HepG2 (cell line): ENCODE data around the gene CSNK1D. TPM values are rescaled to one million over a fixed set of nuclear protein-coding genes. Genes with fewer than 3 reads are reported as not detected.

ENCODE experiments used
- CC2D1A ChIP-seq: sonication (generic); formaldehyde crosslinking; IDR thresholded peaks from 2 replicates; pipeline ENCODE4 v1.8.1; 2023; ENCODE audit warnings: mild to moderate bottlenecking, missing genetic modification reagents
- ELK4 ChIP-seq: sonication (generic); formaldehyde crosslinking; IDR thresholded peaks from 2 replicates; pipeline ENCODE4 v1.9.0; 2021; ENCODE audit warnings: missing genetic modification reagents, borderline replicate concordance
- ERF ChIP-seq: IDR thresholded peaks from 2 replicates; pipeline ENCODE4 v1.6.1; 2018; ENCODE audit warnings: missing biosample characterization, missing genetic modification reagents
- HNRNPH1 ChIP-seq: fragments of 200-400 bp; formaldehyde crosslinking; optimal IDR thresholded peaks from 2 replicates; pipeline ENCODE3; 2017; ENCODE audit warnings: mild to moderate bottlenecking, low read depth, low read length
- ISX ChIP-seq: sonication (generic); formaldehyde crosslinking; conservative IDR thresholded peaks from 2 replicates; pipeline ENCODE4 v1.5.0; 2020; ENCODE audit warnings: missing genetic modification reagents
- JARID2 ChIP-seq: sonication (generic); formaldehyde crosslinking; IDR thresholded peaks from 2 replicates; pipeline ENCODE4 v1.8.1; 2023; ENCODE audit warnings: missing genetic modification reagents, inconsistent platforms; ENCODE audit not compliant: insufficient replicate concordance
- MTA3 ChIP-seq: sonication (generic); formaldehyde crosslinking; IDR thresholded peaks from 2 replicates; pipeline ENCODE4 v1.4.0; 2020; ENCODE audit warnings: missing genetic modification reagents
- MTF1 ChIP-seq: sonication (generic); formaldehyde crosslinking; IDR thresholded peaks from 2 replicates; pipeline ENCODE4 v1.5.0; 2020; ENCODE audit warnings: missing genetic modification reagents
- MXD1 ChIP-seq: sonication (generic); formaldehyde crosslinking; IDR thresholded peaks from 2 replicates; pipeline ENCODE4 v1.4.0; 2020; ENCODE audit warnings: mild to moderate bottlenecking, missing genetic modification reagents
- MXD3 ChIP-seq: IDR thresholded peaks from 2 replicates; pipeline ENCODE4 v1.6.1; 2016; ENCODE audit warnings: mild to moderate bottlenecking, missing biosample characterization, missing genetic modification reagents
- NBN ChIP-seq: fragments of 450-650 bp; conservative IDR thresholded peaks from 2 replicates; pipeline ENCODE4 v1.6.1; 2017
- NFRKB ChIP-seq: fragments of 450-650 bp; IDR thresholded peaks from 2 replicates; pipeline ENCODE4 v1.6.1; 2017
- NR1H2 ChIP-seq: sonication (generic); formaldehyde crosslinking; IDR thresholded peaks from 2 replicates; pipeline ENCODE4 v1.8.1; 2022; ENCODE audit warnings: low read depth, missing genetic modification reagents, borderline replicate concordance
- SKIL ChIP-seq: sonication (generic); formaldehyde crosslinking; IDR thresholded peaks from 2 replicates; pipeline ENCODE4 v1.8.0; 2022; ENCODE audit warnings: missing genetic modification reagents, mild to moderate bottlenecking, moderate library complexity, borderline replicate concordance
- TCF12 ChIP-seq, 2 experiments: fragments of 450-650 bp in 1 of 2; sonication (generic) in 1 of 2; formaldehyde crosslinking in 1 of 2; IDR thresholded peaks; 2 replicates each; pipeline versions ENCODE4 v1.6.1 to v1.8.0; 2017 to 2022; ENCODE audit warnings: antibody characterized with exemption in 1 of 2, mild to moderate bottlenecking in 1 of 2, missing genetic modification reagents in 1 of 2, moderate library complexity in 1 of 2
- ZNF20 ChIP-seq: sonication (generic); formaldehyde crosslinking; IDR thresholded peaks from 2 replicates; pipeline ENCODE4 v1.4.0; 2020; ENCODE audit warnings: mild to moderate bottlenecking, moderate library complexity, missing genetic modification reagents
- ZNF547 ChIP-seq: sonication (generic); formaldehyde crosslinking; IDR thresholded peaks from 2 replicates; pipeline ENCODE4 v1.5.1; 2020; ENCODE audit warnings: mild to moderate bottlenecking, missing genetic modification reagents
- ZNF557 ChIP-seq: sonication (generic); formaldehyde crosslinking; IDR thresholded peaks from 2 replicates; pipeline ENCODE4 v1.4.0; 2020; ENCODE audit warnings: missing genetic modification reagents
- ZNF577 ChIP-seq: sonication (generic); formaldehyde crosslinking; IDR thresholded peaks from 2 replicates; pipeline ENCODE4 v1.4.0; 2020; ENCODE audit warnings: mild to moderate bottlenecking, low read depth, missing genetic modification reagents, borderline replicate concordance
- ZNF879 ChIP-seq: sonication (generic); formaldehyde crosslinking; IDR thresholded peaks from 2 replicates; pipeline ENCODE4 v1.8.1; 2023; ENCODE audit warnings: missing genetic modification reagents
- ZSCAN9 ChIP-seq: IDR thresholded peaks from 2 replicates; pipeline ENCODE4 v1.6.1; 2016; ENCODE audit warnings: borderline replicate concordance
- polyA plus RNA-seq, 8 experiments: library from polyadenylated mRNA; depleted of rRNA in 3 of 8; stranded (reverse) in 7 of 8; unstranded in 1 of 8; fragments of >200 nt; fragmentation: Illumina TruSeq in 4 of 8; extraction: Trizol in 4 of 8; gene quantifications; 2 replicates each; pipeline versions ENCODE4 v1.2.1 to v1.2.3, GENCODE V29; 2011 to 2016; ENCODE audit warnings: low read depth in 4 of 8, missing spikeins in 1 of 8, mixed read lengths in 1 of 8; ENCODE audit not compliant: insufficient read depth in 1 of 8
- total RNA-seq, 5 experiments: library from RNA; depleted of rRNA; stranded (reverse); fragments of >200 nt; fragmentation: Illumina TruSeq; extraction: Trizol; gene quantifications; 2 replicates each; pipeline ENCODE4 v1.2.3, GENCODE V29; 2016; ENCODE audit warnings: low read depth in 1 of 5
- TF ChIP-seq, protein P1 (sequence below): sonication (generic); formaldehyde crosslinking; IDR thresholded peaks from 2 replicates; pipeline ENCODE4 v1.5.0; 2020; ENCODE audit warnings: mild to moderate bottlenecking, missing genetic modification reagents
- TF ChIP-seq, protein P2 (sequence below): sonication (generic); formaldehyde crosslinking; IDR thresholded peaks from 2 replicates; pipeline ENCODE4 v1.5.0; 2020; ENCODE audit warnings: mild to moderate bottlenecking, low read depth, missing genetic modification reagents, borderline replicate concordance

CSNK1D gene
- total and polyA plus RNA-seq, 2 of the 13 experiments (the other 11 are each of a cell fraction or from before 2014, with no cell fraction given) = 31.5 to 128 TPM

DNA sequence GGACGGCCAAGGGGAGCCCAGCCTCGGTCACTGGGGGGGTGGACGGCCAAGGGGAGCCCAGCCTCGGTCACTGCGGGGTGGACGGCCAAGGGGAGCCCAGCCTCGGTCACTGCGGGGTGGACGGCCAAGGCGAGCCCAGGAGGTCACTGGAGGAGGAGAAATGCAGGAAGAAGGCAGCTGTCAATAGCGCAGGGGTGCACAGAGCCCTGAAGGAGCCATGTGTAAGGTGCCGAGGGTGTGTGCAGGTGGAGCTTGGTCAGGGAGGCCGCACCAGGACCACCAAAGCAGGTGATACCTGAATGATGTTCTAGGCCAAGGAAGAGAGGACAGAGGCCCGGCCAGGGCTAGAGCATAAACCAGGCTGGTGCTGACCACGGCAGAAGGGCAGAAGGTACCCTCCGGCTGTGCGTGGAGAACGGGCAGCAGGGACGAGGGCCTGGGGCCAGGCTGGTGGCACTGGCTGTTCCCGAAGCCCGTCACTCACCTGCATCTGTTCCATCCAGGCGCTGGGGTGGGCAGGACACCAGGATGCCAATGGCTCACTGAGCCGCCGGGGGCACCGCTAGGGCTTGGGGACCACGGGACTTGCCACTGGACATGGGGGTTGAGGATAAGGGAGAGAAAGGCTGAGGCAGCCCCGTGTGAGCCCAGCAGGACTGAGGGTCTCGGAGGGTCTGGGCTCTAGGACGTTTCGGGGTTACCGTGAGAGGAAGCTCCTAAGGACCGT lies 55.0 kb downstream of the CSNK1D start (continued):
- TF ChIP-seq ISX (no peak), NR1H2 (CRISPR knock-in tag) (no peak; the same call in 1 of the 2 replicates), MXD1 (CRISPR knock-in tag) (no peak), ZSCAN9 (CRISPR knock-in tag) (no peak), NBN (no peak), CC2D1A (no peak), ZNF577 (CRISPR knock-in tag) (no peak), SKIL (CRISPR knock-in tag) (no peak), ELK4 (CRISPR knock-in tag) (no peak), ZNF547 (no peak), MXD3 (CRISPR knock-in tag) (no peak), MTA3 (CRISPR knock-in tag) (no peak), MTF1 (CRISPR knock-in tag) (no peak), ZNF879 (CRISPR knock-in tag) (no peak), ERF (CRISPR knock-in tag) (no peak), JARID2 (CRISPR knock-in tag) (no peak), TCF12 (IDR thresholded peaks at IDR 0.05) (no peak), TCF12 (CRISPR knock-in tag; IDR thresholded peaks at IDR 0.05) (no peak), NFRKB (no peak), ZNF20 (CRISPR knock-in tag) (no peak), ZNF557 (no peak), HNRNPH1 (no peak)
- TF ChIP-seq, protein P1, sequence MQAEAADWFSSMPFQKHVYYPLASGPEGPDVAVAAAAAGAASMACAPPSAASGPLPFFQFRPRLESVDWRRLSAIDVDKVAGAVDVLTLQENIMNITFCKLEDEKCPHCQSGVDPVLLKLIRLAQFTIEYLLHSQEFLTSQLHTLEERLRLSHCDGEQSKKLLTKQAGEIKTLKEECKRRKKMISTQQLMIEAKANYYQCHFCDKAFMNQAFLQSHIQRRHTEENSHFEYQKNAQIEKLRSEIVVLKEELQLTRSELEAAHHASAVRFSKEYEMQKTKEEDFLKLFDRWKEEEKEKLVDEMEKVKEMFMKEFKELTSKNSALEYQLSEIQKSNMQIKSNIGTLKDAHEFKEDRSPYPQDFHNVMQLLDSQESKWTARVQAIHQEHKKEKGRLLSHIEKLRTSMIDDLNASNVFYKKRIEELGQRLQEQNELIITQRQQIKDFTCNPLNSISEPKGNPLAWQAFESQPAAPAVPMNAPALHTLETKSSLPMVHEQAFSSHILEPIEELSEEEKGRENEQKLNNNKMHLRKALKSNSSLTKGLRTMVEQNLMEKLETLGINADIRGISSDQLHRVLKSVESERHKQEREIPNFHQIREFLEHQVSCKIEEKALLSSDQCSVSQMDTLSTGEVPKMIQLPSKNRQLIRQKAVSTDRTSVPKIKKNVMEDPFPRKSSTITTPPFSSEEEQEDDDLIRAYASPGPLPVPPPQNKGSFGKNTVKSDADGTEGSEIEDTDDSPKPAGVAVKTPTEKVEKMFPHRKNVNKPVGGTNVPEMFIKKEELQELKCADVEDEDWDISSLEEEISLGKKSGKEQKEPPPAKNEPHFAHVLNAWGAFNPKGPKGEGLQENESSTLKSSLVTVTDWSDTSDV (CRISPR knock-in tag) = no peak
- TF ChIP-seq, protein P2, sequence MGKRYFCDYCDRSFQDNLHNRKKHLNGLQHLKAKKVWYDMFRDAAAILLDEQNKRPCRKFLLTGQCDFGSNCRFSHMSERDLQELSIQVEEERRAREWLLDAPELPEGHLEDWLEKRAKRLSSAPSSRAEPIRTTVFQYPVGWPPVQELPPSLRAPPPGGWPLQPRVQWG (CRISPR knock-in tag) = no peak
